ENCODE data around the gene LDB3.

DNA sequence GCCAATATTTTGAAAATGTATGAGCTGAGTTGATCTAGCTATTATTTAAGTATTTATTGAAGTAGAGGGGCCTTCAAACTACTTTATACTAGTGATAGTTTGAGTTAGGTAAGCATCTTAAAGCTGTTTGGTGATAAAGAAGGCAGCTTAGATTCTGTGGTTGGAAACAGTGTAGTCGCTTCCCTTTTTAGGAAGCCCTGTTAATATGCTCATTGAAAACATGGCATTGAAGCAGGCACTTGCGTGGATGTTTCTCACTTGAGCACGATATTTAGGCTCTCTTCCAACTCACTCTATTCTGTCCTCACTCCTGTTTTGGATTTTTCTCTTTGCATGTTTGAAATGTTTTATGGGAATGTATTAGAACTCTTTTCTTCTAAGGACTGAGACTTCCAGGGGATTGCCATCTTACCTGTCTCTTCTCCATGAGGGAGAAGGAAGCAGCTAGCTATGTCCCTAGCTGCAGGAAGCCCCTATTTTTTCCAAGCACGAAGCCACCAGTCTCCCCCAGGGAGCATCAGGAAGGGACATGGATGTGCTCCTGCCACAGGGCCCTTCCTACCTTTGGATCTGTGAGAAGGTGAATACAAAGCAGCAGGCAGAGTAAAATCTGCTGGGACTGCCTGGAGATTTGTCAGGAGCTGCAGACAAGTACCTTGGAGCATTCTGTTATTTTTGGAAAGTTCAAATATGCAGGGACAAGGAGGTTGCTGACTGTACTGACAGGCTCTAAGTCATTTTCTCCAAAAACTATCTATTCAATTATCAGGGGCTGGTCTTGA, 66.1 kb downstream of the LDB3 start:
- TF ChIP-seq, protein P1, sequence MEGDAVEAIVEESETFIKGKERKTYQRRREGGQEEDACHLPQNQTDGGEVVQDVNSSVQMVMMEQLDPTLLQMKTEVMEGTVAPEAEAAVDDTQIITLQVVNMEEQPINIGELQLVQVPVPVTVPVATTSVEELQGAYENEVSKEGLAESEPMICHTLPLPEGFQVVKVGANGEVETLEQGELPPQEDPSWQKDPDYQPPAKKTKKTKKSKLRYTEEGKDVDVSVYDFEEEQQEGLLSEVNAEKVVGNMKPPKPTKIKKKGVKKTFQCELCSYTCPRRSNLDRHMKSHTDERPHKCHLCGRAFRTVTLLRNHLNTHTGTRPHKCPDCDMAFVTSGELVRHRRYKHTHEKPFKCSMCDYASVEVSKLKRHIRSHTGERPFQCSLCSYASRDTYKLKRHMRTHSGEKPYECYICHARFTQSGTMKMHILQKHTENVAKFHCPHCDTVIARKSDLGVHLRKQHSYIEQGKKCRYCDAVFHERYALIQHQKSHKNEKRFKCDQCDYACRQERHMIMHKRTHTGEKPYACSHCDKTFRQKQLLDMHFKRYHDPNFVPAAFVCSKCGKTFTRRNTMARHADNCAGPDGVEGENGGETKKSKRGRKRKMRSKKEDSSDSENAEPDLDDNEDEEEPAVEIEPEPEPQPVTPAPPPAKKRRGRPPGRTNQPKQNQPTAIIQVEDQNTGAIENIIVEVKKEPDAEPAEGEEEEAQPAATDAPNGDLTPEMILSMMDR (IDR thresholded peaks at IDR 0.05; ENCODE audit: low read length) = no peak
- no peak for TF ChIP-seq EZH2 (IDR thresholded peaks at IDR 0.05; ENCODE audit: borderline replicate concordance, low read length)

All from OCI-LY1 (cell line).